Neural progenitor cell (in vitro differentiated cells): ENCODE results near the gene CCNYL1. TPM values are rescaled to one million over a fixed set of nuclear protein-coding genes. Genes with fewer than 3 reads are reported as not detected.
A peak's percentile ranks its signal among the peaks of the same experiment; 100 is the strongest.

Experiments
- DNase-seq: peaks from one replicate; pipeline ENCODE4 v3.0.0-alpha.2; 2016; ENCODE audit warnings: low spot score
- H2AFZ ChIP-seq: fragments of 200-600 bp; sonication (generic); replicated peaks from 2 replicates; pipeline ENCODE4 v1.6.1; 2016; ENCODE audit warnings: antibody characterized with exemption
- H3F3A ChIP-seq: fragments of 200-600 bp; sonication (generic); 2 replicates; pipeline ENCODE4 v1.6.1; 2016; ENCODE audit warnings: antibody characterized with exemption, low read depth
- H3K27ac ChIP-seq: fragments of 200-600 bp; sonication (generic); 2 replicates; pipeline ENCODE4 v1.5.1; 2016; ENCODE audit warnings: mild to moderate bottlenecking
- H3K27me3 ChIP-seq: fragments of 200-600 bp; sonication (generic); 2 replicates; pipeline ENCODE4 v1.6.1; 2016; ENCODE audit warnings: mild to moderate bottlenecking, moderate library complexity
- H3K36me3 ChIP-seq: fragments of 200-600 bp; sonication (generic); 2 replicates; pipeline ENCODE4 v1.5.1; 2016
- H3K4me1 ChIP-seq: fragments of 200-600 bp; sonication (generic); 2 replicates; pipeline ENCODE4 v1.6.1; 2016; ENCODE audit warnings: mixed run types
- H3K4me2 ChIP-seq: fragments of 200-600 bp; sonication (generic); 2 replicates; pipeline ENCODE4 v1.6.1; 2016
- H3K4me3 ChIP-seq: fragments of 200-600 bp; sonication (generic); 2 replicates; pipeline ENCODE4 v1.5.1; 2016
- H3K79me2 ChIP-seq: fragments of 200-600 bp; sonication (generic); 2 replicates; pipeline ENCODE4 v1.6.1; 2016; ENCODE audit warnings: low read depth
- H3K9ac ChIP-seq: fragments of 200-600 bp; sonication (generic); 2 replicates; pipeline ENCODE4 v1.6.1; 2016
- H3K9me3 ChIP-seq: fragments of 200-600 bp; sonication (generic); 2 replicates; pipeline ENCODE4 v1.5.1; 2016; ENCODE audit warnings: low read depth
- H4K20me1 ChIP-seq: fragments of 200-600 bp; sonication (generic); 2 replicates; pipeline ENCODE4 v1.6.1; 2016; ENCODE audit warnings: low read depth
- H3K27ac Mint-ChIP-seq: 3 replicates; pipeline ENCODE4 v1.8.0; 2021; ENCODE audit warnings: mixed read lengths
- H3K27me3 Mint-ChIP-seq: 2 replicates; pipeline ENCODE4 v1.8.0; 2022; ENCODE audit warnings: low read depth, mild to moderate bottlenecking, inconsistent platforms, moderate library complexity, mixed read lengths; ENCODE audit not compliant: insufficient read depth
- H3K36me3 Mint-ChIP-seq: 3 replicates; pipeline ENCODE4 v1.8.0; 2021; ENCODE audit warnings: mixed read lengths
- H3K4me1 Mint-ChIP-seq: 3 replicates; pipeline ENCODE4 v1.8.0; 2021; ENCODE audit warnings: mixed read lengths
- H3K4me3 Mint-ChIP-seq: 3 replicates; pipeline ENCODE4 v1.8.0; 2021; ENCODE audit warnings: mild to moderate bottlenecking, moderate library complexity, mixed read lengths
- H3K9me3 Mint-ChIP-seq: 3 replicates; pipeline ENCODE4 v1.8.0; 2020; ENCODE audit warnings: mixed read lengths
- EZH2 ChIP-seq: fragments of 200-600 bp; sonication (generic); IDR thresholded peaks from 2 replicates; pipeline ENCODE4 v1.6.1; 2017; ENCODE audit warnings: antibody characterized with exemption, mild to moderate bottlenecking, moderate library complexity
- EZH2phosphoT487 ChIP-seq: fragments of 200-600 bp; sonication (generic); IDR thresholded peaks from 2 replicates; pipeline ENCODE4 v1.6.1; 2017; ENCODE audit warnings: antibody characterized with exemption
- total RNA-seq: library from RNA; depleted of rRNA; stranded (reverse); fragments of >200 nt; gene quantifications from 2 replicates; pipeline ENCODE4 v1.2.3, GENCODE V29; 2015; ENCODE audit warnings: low replicate concordance
- TF ChIP-seq, protein P1 (sequence below): fragments of 200-600 bp; sonication (generic); IDR thresholded peaks from 2 replicates; pipeline ENCODE4 v1.5.1; 2017; ENCODE audit warnings: antibody characterized with exemption, mild to moderate bottlenecking

The CCNYL1 gene
- total RNA-seq, 1 donor from 2014 or later, result 22.0 TPM

DNA sequence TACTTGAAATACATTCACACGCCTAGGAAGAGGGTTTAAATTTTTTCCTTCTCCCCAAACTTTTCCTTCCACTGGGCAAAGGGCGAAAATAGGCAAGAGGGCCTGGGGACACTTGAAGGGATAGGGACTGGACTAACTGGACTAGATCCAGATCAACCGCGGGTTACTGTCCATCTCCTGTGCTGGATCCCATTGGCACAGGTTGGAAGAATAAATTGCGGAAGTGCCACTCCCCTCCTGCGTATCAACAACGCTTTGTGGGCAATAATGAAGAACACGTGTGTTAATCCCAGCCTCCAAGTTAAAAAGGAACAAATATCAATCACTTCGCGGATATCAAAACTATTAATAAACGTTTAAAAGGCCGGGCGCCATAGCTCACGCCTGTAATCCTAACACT is 60.0 kb downstream of the CCNYL1 start:
- Histone ChIP-seq H3K27ac (no peak overlapping the region), H3K9me3 (no peaks in the 10 kb centered on the region), H3K79me2 (peaks cover 48% of the 10 kb centered on the region), H3K27me3 (no peaks in the 10 kb centered on the region), H4K20me1 (peaks cover 42% of the 10 kb centered on the region), H3K9ac (no peak overlapping the region), H3K4me1 (peaks cover 24% of the 10 kb centered on the region), H3F3A (peaks cover 64% of the 10 kb centered on the region), H3K36me3 (peaks cover 4% of the 10 kb centered on the region), H3K4me2 (peak overlapping the region; percentile 100), H3K4me3 (peak overlapping the region; percentile 100), H2AFZ (no peak overlapping the region)
- no peak for TF ChIP-seq EZH2phosphoT487
- TF ChIP-seq, protein P1, sequence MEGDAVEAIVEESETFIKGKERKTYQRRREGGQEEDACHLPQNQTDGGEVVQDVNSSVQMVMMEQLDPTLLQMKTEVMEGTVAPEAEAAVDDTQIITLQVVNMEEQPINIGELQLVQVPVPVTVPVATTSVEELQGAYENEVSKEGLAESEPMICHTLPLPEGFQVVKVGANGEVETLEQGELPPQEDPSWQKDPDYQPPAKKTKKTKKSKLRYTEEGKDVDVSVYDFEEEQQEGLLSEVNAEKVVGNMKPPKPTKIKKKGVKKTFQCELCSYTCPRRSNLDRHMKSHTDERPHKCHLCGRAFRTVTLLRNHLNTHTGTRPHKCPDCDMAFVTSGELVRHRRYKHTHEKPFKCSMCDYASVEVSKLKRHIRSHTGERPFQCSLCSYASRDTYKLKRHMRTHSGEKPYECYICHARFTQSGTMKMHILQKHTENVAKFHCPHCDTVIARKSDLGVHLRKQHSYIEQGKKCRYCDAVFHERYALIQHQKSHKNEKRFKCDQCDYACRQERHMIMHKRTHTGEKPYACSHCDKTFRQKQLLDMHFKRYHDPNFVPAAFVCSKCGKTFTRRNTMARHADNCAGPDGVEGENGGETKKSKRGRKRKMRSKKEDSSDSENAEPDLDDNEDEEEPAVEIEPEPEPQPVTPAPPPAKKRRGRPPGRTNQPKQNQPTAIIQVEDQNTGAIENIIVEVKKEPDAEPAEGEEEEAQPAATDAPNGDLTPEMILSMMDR, result no peak
- TF ChIP-seq EZH2, result no peak
- Mint-ChIP-seq H3K27me3 (peaks cover 42% of the 10 kb centered on the region), H3K27ac (no peak overlapping the region), H3K4me1 (peaks cover 20% of the 10 kb centered on the region), H3K9me3 (peaks cover 2% of the 10 kb centered on the region), H3K36me3 (peaks cover 2% of the 10 kb centered on the region), H3K4me3 (peak overlapping the region; percentile 12)
- no peak for DNase-seq

- no peak overlapping the region for H3K27ac Mint-ChIP-seq
- no peak for DNase-seq
Measured at GRCh38 chr2:207772081-207772843, 60.8 kb downstream of the CCNYL1 start.

GRCh38 chr2:207772844-207773205 is 61.4 kb downstream of the CCNYL1 start:
- Mint-ChIP-seq H3K4me1 (peaks cover 21% of the 10 kb centered on the region), H3K4me3 (no peak overlapping the region), H3K9me3 (no peaks in the 10 kb centered on the region), H3K27me3 (peaks cover 35% of the 10 kb centered on the region), H3K36me3 (no peaks in the 10 kb centered on the region), H3K27ac (no peak overlapping the region)
- Histone ChIP-seq H3K27ac (no peak overlapping the region), H3K9ac (no peak overlapping the region), H3K9me3 (no peaks in the 10 kb centered on the region), H3F3A (peaks cover 58% of the 10 kb centered on the region), H3K4me3 (no peak overlapping the region), H2AFZ (no peak overlapping the region), H3K27me3 (no peaks in the 10 kb centered on the region), H3K79me2 (peaks cover 34% of the 10 kb centered on the region), H3K36me3 (no peaks in the 10 kb centered on the region), H4K20me1 (peaks cover 27% of the 10 kb centered on the region), H3K4me1 (peaks cover 30% of the 10 kb centered on the region), H3K4me2 (no peak overlapping the region)
- TF ChIP-seq EZH2, result no peak
- TF ChIP-seq EZH2phosphoT487, result no peak
- TF ChIP-seq, protein P1, result no peak
- no peak for DNase-seq

More at GRCh38 chr2:207772081-207772843, 60.8 kb downstream of the CCNYL1 start:
- Histone ChIP-seq H3K79me2 (peaks cover 39% of the 10 kb centered on the region), H3K9ac (no peak overlapping the region), H4K20me1 (peaks cover 33% of the 10 kb centered on the region), H3K4me1 (peaks cover 26% of the 10 kb centered on the region), H3K9me3 (no peaks in the 10 kb centered on the region), H3K4me2 (no peak overlapping the region), H2AFZ (no peak overlapping the region), H3K27ac (no peak overlapping the region), H3F3A (peaks cover 58% of the 10 kb centered on the region), H3K27me3 (no peaks in the 10 kb centered on the region), H3K4me3 (no peak overlapping the region), H3K36me3 (no peaks in the 10 kb centered on the region)
- peaks cover 21% of the 10 kb centered on the region for H3K4me1 Mint-ChIP-seq
- no peak for TF ChIP-seq EZH2
- TF ChIP-seq EZH2phosphoT487, result no peak
- TF ChIP-seq, protein P1, result no peak
- H3K9me3 Mint-ChIP-seq, result peaks cover under 1% of the 10 kb centered on the region
- no peak overlapping the region for H3K4me3 Mint-ChIP-seq
- H3K27me3 Mint-ChIP-seq, result peaks cover 40% of the 10 kb centered on the region
- peaks cover under 1% of the 10 kb centered on the region for H3K36me3 Mint-ChIP-seq
